IMR-90 (cell line): ENCODE data around the gene SLX4. TPM values are rescaled to one million over a fixed set of nuclear protein-coding genes. Genes with fewer than 3 reads are reported as not detected.

ENCODE experiments used
- ATAC-seq: fragments of 200-7000 bp; cut with Tn5 transposase; 2 replicates; pipeline ENCODE4 v1.9.1; 2020; ENCODE audit warnings: low read depth, mild to moderate bottlenecking, moderate library complexity
- BruUV-seq: library from RNA; stranded (reverse); fragments of 400-500 nt; replicated peaks from 2 replicates; lab custom pipeline; 2021; lab: Mats Ljungman, UMichigan
- CTCF ChIA-PET: fragments of 300-600 bp; formaldehyde crosslinking; extraction: SDS; loops from one replicate; lab custom pipeline; 2021; ENCODE audit warnings: antibody characterized with exemption; lab: Yijun Ruan, JAX
- POLR2A ChIA-PET: fragments of 300-600 bp; sonication (Branson Sonifier 250); formaldehyde crosslinking; loops from one replicate; lab custom pipeline; 2022; ENCODE audit warnings: antibody characterized with exemption; ENCODE audit not compliant: unreplicated experiment; lab: Charles Lee
- DNase-seq: peaks from one replicate; pipeline ENCODE4 v3.0.0; 2013
- H2AFZ ChIP-seq: replicated peaks from 2 replicates; pipeline ENCODE3; 2013; ENCODE audit warnings: low read length, mild to moderate bottlenecking; ENCODE audit not compliant: poor library complexity
- H2AK5ac ChIP-seq: 2 replicates; pipeline ENCODE4 v1.6.1; 2013; ENCODE audit warnings: low read depth, low read length, inconsistent platforms
- H2AK9ac ChIP-seq: replicated peaks from 2 replicates; pipeline ENCODE3; 2013; ENCODE audit warnings: mild to moderate bottlenecking, low read depth, low read length, moderate library complexity; ENCODE audit not compliant: poor library complexity
- H2BK120ac ChIP-seq: 2 replicates; pipeline ENCODE4 v1.6.1; 2013; ENCODE audit warnings: low read depth, low read length, inconsistent platforms
- H2BK15ac ChIP-seq: 3 replicates; pipeline ENCODE4 v1.6.1; 2013; ENCODE audit warnings: low read depth, low read length, inconsistent platforms
- H2BK20ac ChIP-seq: 2 replicates; pipeline ENCODE4 v1.6.1; 2013; ENCODE audit warnings: low read depth, mild to moderate bottlenecking, inconsistent platforms, low read length, moderate library complexity
- H2BK5ac ChIP-seq: 2 replicates; pipeline ENCODE4 v1.6.1; 2013; ENCODE audit warnings: mild to moderate bottlenecking, low read depth, low read length, inconsistent platforms; ENCODE audit not compliant: poor library complexity, severe bottlenecking
- H3K14ac ChIP-seq: replicated peaks from 2 replicates; pipeline ENCODE4 v1.6.1; 2013; ENCODE audit warnings: low read depth, low read length, inconsistent platforms
- H3K18ac ChIP-seq: 2 replicates; pipeline ENCODE4 v1.6.1; 2013; ENCODE audit warnings: low read depth, low read length, control low read depth
- H3K23ac ChIP-seq: 2 replicates; pipeline ENCODE4 v1.6.1; 2013; ENCODE audit warnings: low read depth, low read length, inconsistent platforms
- H3K27ac ChIP-seq: 2 replicates; pipeline ENCODE4 v1.5.1; 2013; ENCODE audit warnings: mild to moderate bottlenecking, control low read depth, low read length; ENCODE audit not compliant: insufficient read depth
- H3K27me3 ChIP-seq: 2 replicates; pipeline ENCODE4 v1.6.1; 2013; ENCODE audit warnings: low read length; ENCODE audit not compliant: control insufficient read depth, insufficient read depth
- H3K36me3 ChIP-seq: 2 replicates; pipeline ENCODE4 v1.6.1; 2013; ENCODE audit warnings: low read length, mixed read lengths; ENCODE audit not compliant: control insufficient read depth, insufficient read depth
- H3K4ac ChIP-seq: 2 replicates; pipeline ENCODE4 v1.6.1; 2013; ENCODE audit warnings: low read depth, low read length, inconsistent platforms
- H3K4me1 ChIP-seq: 2 replicates; pipeline ENCODE4 v1.6.1; 2013; ENCODE audit warnings: low read length, mixed read lengths; ENCODE audit not compliant: control insufficient read depth, insufficient read depth
- H3K4me2 ChIP-seq: 2 replicates; pipeline ENCODE4 v1.6.1; 2013; ENCODE audit warnings: low read depth, mild to moderate bottlenecking, control low read depth, low read length, moderate library complexity
- H3K4me3 ChIP-seq: 2 replicates; pipeline ENCODE4 v1.5.1; 2013; ENCODE audit warnings: low read depth, mild to moderate bottlenecking, control low read depth, low read length, moderate library complexity; ENCODE audit not compliant: insufficient read depth
- H3K56ac ChIP-seq: 2 replicates; pipeline ENCODE4 v1.6.1; 2013; ENCODE audit warnings: low read length, inconsistent platforms; ENCODE audit not compliant: insufficient read depth; ENCODE audit errors: extremely low read depth
- H3K79me1 ChIP-seq, 2 experiments: 2 replicates each; pipeline ENCODE4 v1.6.1; 2013; ENCODE audit warnings: low read length in 2 of 2, inconsistent platforms in 1 of 2, low read depth in 1 of 2
- H3K9ac ChIP-seq: 2 replicates; pipeline ENCODE4 v1.6.1; 2013; ENCODE audit warnings: low read depth, low read length, control low read depth
- H3K9me1 ChIP-seq: 2 replicates; pipeline ENCODE4 v1.6.1; 2013; ENCODE audit warnings: low read length, inconsistent platforms; ENCODE audit not compliant: insufficient read depth
- H3K9me3 ChIP-seq: 2 replicates; pipeline ENCODE4 v1.6.1; 2013; ENCODE audit warnings: low read length; ENCODE audit not compliant: control insufficient read depth, insufficient read depth
- H4K20me1 ChIP-seq: 2 replicates; pipeline ENCODE4 v1.6.1; 2013; ENCODE audit warnings: low read length, inconsistent platforms; ENCODE audit not compliant: insufficient read depth
- H4K5ac ChIP-seq: 2 replicates; pipeline ENCODE4 v1.6.1; 2013; ENCODE audit warnings: mild to moderate bottlenecking, low read depth, low read length, control low read depth
- H4K8ac ChIP-seq, 2 experiments: 2 replicates each; pipeline ENCODE4 v1.6.1; 2013; ENCODE audit warnings: low read depth in 2 of 2, low read length in 2 of 2, control low read depth in 1 of 2, inconsistent platforms in 1 of 2
- H4K91ac ChIP-seq: 2 replicates; pipeline ENCODE4 v1.6.1; 2013; ENCODE audit warnings: low read depth, low read length, inconsistent platforms; ENCODE audit not compliant: insufficient read depth
- CEBPB ChIP-seq: IDR thresholded peaks from 2 replicates; pipeline ENCODE4 v1.6.1; 2012; ENCODE audit warnings: low read depth, low read length, improper control_type of control experiment
- MXI1 ChIP-seq: IDR thresholded peaks from 2 replicates; pipeline ENCODE4 v1.6.1; 2012; ENCODE audit warnings: low read depth, mild to moderate bottlenecking, low read length, moderate library complexity, borderline replicate concordance
- NFE2L2 ChIP-seq: fragments of 150-350 bp; IDR thresholded peaks from 2 replicates; pipeline ENCODE4 v1.6.1; 2016; ENCODE audit warnings: low read depth, mild to moderate bottlenecking, low read length
- POLR2A ChIP-seq: IDR thresholded peaks from 2 replicates; pipeline ENCODE4 v1.6.1; 2012; ENCODE audit warnings: mild to moderate bottlenecking, low read depth, low read length
- RAD21 ChIP-seq: IDR thresholded peaks from 2 replicates; pipeline ENCODE4 v1.6.1; 2012; ENCODE audit warnings: low read length, improper control_type of control experiment
- WGBS, 2 experiments: methylation state at CpG; one replicate each; pipeline versions ENCODE4 v1.1.5 to v1.1.7; 2013; ENCODE audit warnings: missing lambda C conversion rate in 2 of 2; ENCODE audit not compliant: insufficient read length in 1 of 2; ENCODE audit errors: extremely low coverage in 2 of 2; 5-methylcytosine and 5-hydroxymethylcytosine counted together
- dilution Hi-C: fragments of 300-500 bp; cut with HindIII; formaldehyde crosslinking; loops from one replicate; pipeline ENCODE4 v1.14.3; 2018; ENCODE audit warnings: low sequenced_read_pairs; ENCODE audit not compliant: unreplicated experiment
- in situ Hi-C: fragments of 300-500 bp; cut with MboI; formaldehyde crosslinking; loops from 3 replicates; pipeline ENCODE4 v1.14.3; 2019; ENCODE audit warnings: low sequenced_read_pairs, inconsistent platforms, mixed read lengths
- intact Hi-C: fragments of 100-400 bp; cut with micrococcal nuclease; formaldehyde crosslinking; loops from 2 replicates; pipeline ENCODE4 v1.10.0; 2022
- polyA plus RNA-seq, 3 experiments: library from polyadenylated mRNA; depleted of rRNA; stranded (reverse); fragments of >200 nt; gene quantifications; 2 replicates each; pipeline ENCODE4 v1.2.3, GENCODE V29; 2012; ENCODE audit warnings: low replicate concordance in 1 of 3
- total RNA-seq: library from RNA; depleted of rRNA; stranded (reverse); fragments of >200 nt; gene quantifications from 2 replicates; pipeline ENCODE4 v1.2.3, GENCODE V29; 2012

The SLX4 gene
- total and polyA plus RNA-seq, 2 of the 4 experiments (the other 2 are of a cell fraction): 1.3 to 3.1 TPM

DNA sequence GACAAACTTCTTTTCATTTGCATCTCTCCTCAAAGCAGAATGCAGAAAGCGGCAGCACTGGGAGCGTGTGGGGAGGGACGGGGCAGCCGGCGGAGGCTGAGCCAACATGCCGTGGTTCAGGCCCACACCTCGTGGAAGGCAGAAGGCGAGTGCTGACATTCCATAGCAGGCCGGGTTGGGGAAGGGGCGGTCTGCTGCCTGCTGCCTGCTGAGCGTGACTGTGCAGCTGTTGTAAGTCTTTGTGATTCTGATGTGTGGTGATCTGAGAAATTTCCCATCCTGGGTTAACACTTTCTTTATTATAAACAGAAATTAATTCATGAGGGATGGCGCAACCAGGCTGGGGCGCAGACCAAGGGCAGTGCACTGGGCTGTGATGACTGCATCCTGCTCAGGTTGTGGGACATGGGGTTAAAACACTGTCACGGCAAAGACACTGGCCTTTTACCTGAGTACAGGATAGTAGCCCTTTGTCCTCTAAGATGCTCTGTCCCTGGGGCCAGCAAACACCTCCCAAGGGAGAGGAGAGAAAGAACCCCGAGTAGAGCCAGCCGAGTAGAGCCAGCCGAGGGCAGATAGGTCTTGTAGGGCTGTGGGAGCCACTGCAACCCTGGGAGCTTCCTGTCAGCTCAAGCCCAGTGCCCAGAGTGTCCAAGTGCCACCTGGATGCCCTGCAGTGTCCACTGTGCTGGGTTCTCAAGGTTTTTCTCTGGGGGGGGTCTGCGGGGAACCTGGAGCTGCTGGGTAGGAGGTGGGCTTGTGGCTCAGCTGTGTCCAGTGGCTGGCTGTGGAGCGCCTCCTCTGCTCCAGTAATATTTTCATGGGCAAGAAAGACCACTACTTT lies 34.3 kb upstream of the SLX4 start:
- no peaks in the 10 kb centered on the region for H3K9me3 ChIP-seq
- intact Hi-C loops (no loop called here), dilution Hi-C loops (no loop called here), in situ Hi-C loops (no loop called here)
- H3K4me2 ChIP-seq: peak overlapping the region; percentile 48; the same call in 1 of the 2 replicates
- DNase-seq (peak; percentile 73), ATAC-seq (peak; percentile 88)
- H4K5ac ChIP-seq: no peak overlapping the region; the same call in 1 of the 2 replicates
- peak; percentile 63; the same call in 1 of the 2 replicates for TF ChIP-seq NFE2L2
- TF ChIP-seq CEBPB: peak; percentile 78
- TF ChIP-seq POLR2A: no peak
- 0 out of 2 replicates have a peak, but pooled peaks have one; percentile 1 for TF ChIP-seq RAD21
- TF ChIP-seq MXI1: peak; percentile 92; the same call in 1 of the 2 replicates
- no peaks in the 10 kb centered on the region; a peak in 2 of 4 replicates for H3K79me1 ChIP-seq
- BruUV-seq: no TSS peak
- H3K9ac ChIP-seq: peak overlapping the region; percentile 57; the same call in 1 of the 2 replicates
- no peak overlapping the region for H2AK5ac ChIP-seq
- H3K27ac ChIP-seq: peak overlapping the region; percentile 37; the same call in 1 of the 2 replicates
- 41% methylated on average over 6 of the region's 19 CpGs; no CpG with 5 or more reads in 1 of the 2 experiments for WGBS, 2 experiments
- no peak overlapping the region for H3K56ac ChIP-seq
- no peak overlapping the region for H4K91ac ChIP-seq
- H2BK15ac ChIP-seq: no peak overlapping the region
- H3K9me1 ChIP-seq: peaks cover 12% of the 10 kb centered on the region
- POLR2A ChIA-PET: no interaction called here
- H3K18ac ChIP-seq: peak overlapping the region; percentile 46; the same call in 1 of the 2 replicates
- H2AK9ac ChIP-seq: peak overlapping the region; percentile 2
- H2BK20ac ChIP-seq: no peak overlapping the region
- H3K23ac ChIP-seq: peak overlapping the region; percentile 17; the same call in 1 of the 2 replicates
- peak overlapping the region in 1 of 2 experiments; percentile 61; a peak in 1 of 4 replicates for H4K8ac ChIP-seq
- CTCF ChIA-PET: interaction anchor here (0.6 kb wide), 1 partner anchor 11 kb away, joined by 7 read pairs; no protein-coding TSS in a partner anchor
- no peaks in the 10 kb centered on the region for H3K27me3 ChIP-seq
- H3K4me3 ChIP-seq: no peak overlapping the region
- H2BK5ac ChIP-seq: no peak overlapping the region
- H3K36me3 ChIP-seq: peaks cover 7% of the 10 kb centered on the region; the same call in 1 of the 2 replicates
- H3K14ac ChIP-seq: peak overlapping the region; percentile 57; the same call in 1 of the 2 replicates
- no peaks in the 10 kb centered on the region; the same call in none of the 2 replicates for H4K20me1 ChIP-seq
- peaks cover 10% of the 10 kb centered on the region for H3K4me1 ChIP-seq
- H3K4ac ChIP-seq: no peak overlapping the region; the same call in 1 of the 2 replicates
- H2BK120ac ChIP-seq: no peak overlapping the region
- peak overlapping the region; percentile 6 for H2AFZ ChIP-seq
